ENCODE results near the gene ACO1.
"Not testable (repeated sequence)": the region's sequence is repeated elsewhere in the genome, so short reads cannot be mapped to it uniquely, and the experiment has no call there.

ACO1 gene

GRCh38 chr9:32350682-32351081, 33.8 kb upstream of the ACO1 start:
- no peaks in the 10 kb centered on the region for H3K79me2 ChIP-seq (ENCODE audit: insufficient read depth, low read length)
- H3K4me2 ChIP-seq (ENCODE audit: low read length), result no peak overlapping the region

GRCh38 chr9:32351845-32352244, 32.6 kb upstream of the ACO1 start:
- H3K9me3 ChIP-seq (ENCODE audit: low read length), result no peaks in the 10 kb centered on the region
- no peak overlapping the region for H3K4me2 ChIP-seq (ENCODE audit: low read length)
- no peak for TF ChIP-seq EZH2 (IDR thresholded peaks at IDR 0.05; ENCODE audit: borderline replicate concordance, low read length)
- TF ChIP-seq CTCF (IDR thresholded peaks at IDR 0.05; ENCODE audit: low read length), result no peak
- no peaks in the 10 kb centered on the region for H3F3A ChIP-seq (ENCODE audit: insufficient read depth, low read length)
- H3K4me3 ChIP-seq (ENCODE audit: low read depth, low read length, poor library complexity, severe bottlenecking), result no peak overlapping the region
- H4K20me1 ChIP-seq (ENCODE audit: insufficient read depth, low read length), result no peaks in the 10 kb centered on the region
- no peaks in the 10 kb centered on the region for H3K27me3 ChIP-seq (ENCODE audit: insufficient read depth, low read length)
- no peaks in the 10 kb centered on the region for H3K36me3 ChIP-seq (ENCODE audit: insufficient read depth, low read length)
- H3K79me2 ChIP-seq (ENCODE audit: insufficient read depth, low read length), result no peaks in the 10 kb centered on the region
- H3K9me2 ChIP-seq (ENCODE audit: low read depth, low read length), result no peaks in the 10 kb centered on the region
- no peak overlapping the region for H2AFZ ChIP-seq (ENCODE audit: low read length)
- no peaks in the 10 kb centered on the region for H3K4me1 ChIP-seq (ENCODE audit: insufficient read depth, low read length, severe bottlenecking)
- no peak overlapping the region for H3K27ac ChIP-seq (ENCODE audit: low read depth, low read length, poor library complexity, severe bottlenecking)
- no peak overlapping the region for H3K9ac ChIP-seq (ENCODE audit: low read length)

More at GRCh38 chr9:32350682-32351081, 33.8 kb upstream of the ACO1 start:
- no peaks in the 10 kb centered on the region for H3F3A ChIP-seq (ENCODE audit: insufficient read depth, low read length)
- peak; percentile 45; the same call in 1 of the 2 replicates for TF ChIP-seq CTCF (IDR thresholded peaks at IDR 0.05; ENCODE audit: low read length)
- TF ChIP-seq EZH2 (IDR thresholded peaks at IDR 0.05; ENCODE audit: borderline replicate concordance, low read length), result no peak
- H4K20me1 ChIP-seq (ENCODE audit: insufficient read depth, low read length), result no peaks in the 10 kb centered on the region
- no peak overlapping the region for H3K9ac ChIP-seq (ENCODE audit: low read length)
- no peaks in the 10 kb centered on the region for H3K4me1 ChIP-seq (ENCODE audit: insufficient read depth, low read length, severe bottlenecking)
- no peaks in the 10 kb centered on the region for H3K9me2 ChIP-seq (ENCODE audit: low read depth, low read length)
- H3K9me3 ChIP-seq (ENCODE audit: low read length), result no peaks in the 10 kb centered on the region
- no peaks in the 10 kb centered on the region for H3K27me3 ChIP-seq (ENCODE audit: insufficient read depth, low read length)
- no peak overlapping the region for H3K27ac ChIP-seq (ENCODE audit: low read depth, low read length, poor library complexity, severe bottlenecking)
- H2AFZ ChIP-seq (ENCODE audit: low read length), result no peak overlapping the region
- no peaks in the 10 kb centered on the region for H3K36me3 ChIP-seq (ENCODE audit: insufficient read depth, low read length)
- no peak overlapping the region for H3K4me3 ChIP-seq (ENCODE audit: low read depth, low read length, poor library complexity, severe bottlenecking)

DNA sequence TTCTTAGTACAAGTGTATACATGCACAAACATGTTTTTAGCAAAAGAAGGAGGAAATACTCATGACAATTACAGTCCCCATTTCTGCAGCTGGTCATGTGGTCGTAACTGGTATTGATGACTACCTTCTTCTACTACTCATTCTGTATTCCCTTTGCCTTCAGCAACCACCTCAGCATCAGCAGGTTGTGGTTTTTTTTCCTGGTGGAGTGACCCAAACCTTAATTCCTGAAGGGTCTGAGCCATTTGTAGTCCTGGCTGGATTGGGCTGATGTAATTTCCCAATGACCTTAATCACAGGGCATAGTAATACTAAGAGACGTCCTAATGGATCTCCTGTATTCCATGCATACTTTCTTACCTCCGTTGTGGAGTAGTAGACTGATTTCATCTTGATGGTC, 31.0 kb upstream of the ACO1 start:
- not testable (repeated sequence) for H4K20me1 ChIP-seq (ENCODE audit: insufficient read depth, low read length); H3K27ac ChIP-seq (ENCODE audit: low read depth, low read length, poor library complexity, severe bottlenecking); H3K9ac ChIP-seq (ENCODE audit: low read length); H3F3A ChIP-seq (ENCODE audit: insufficient read depth, low read length); H3K79me2 ChIP-seq (ENCODE audit: insufficient read depth, low read length); H2AFZ ChIP-seq (ENCODE audit: low read length); H3K27me3 ChIP-seq (ENCODE audit: insufficient read depth, low read length); H3K4me3 ChIP-seq (ENCODE audit: low read depth, low read length, poor library complexity, severe bottlenecking); H3K36me3 ChIP-seq (ENCODE audit: insufficient read depth, low read length); H3K4me2 ChIP-seq (ENCODE audit: low read length); H3K9me2 ChIP-seq (ENCODE audit: low read depth, low read length); H3K9me3 ChIP-seq (ENCODE audit: low read length); H3K4me1 ChIP-seq (ENCODE audit: insufficient read depth, low read length, severe bottlenecking)

- Histone ChIP-seq H3K9me2 (ENCODE audit: low read depth, low read length) (no peaks in the 10 kb centered on the region), H3F3A (ENCODE audit: insufficient read depth, low read length) (no peaks in the 10 kb centered on the region), H3K36me3 (ENCODE audit: insufficient read depth, low read length) (no peaks in the 10 kb centered on the region), H4K20me1 (ENCODE audit: insufficient read depth, low read length) (no peaks in the 10 kb centered on the region), H3K79me2 (ENCODE audit: insufficient read depth, low read length) (no peaks in the 10 kb centered on the region), H3K4me3 (ENCODE audit: low read depth, low read length, poor library complexity, severe bottlenecking) (no peak overlapping the region), H2AFZ (ENCODE audit: low read length) (no peak overlapping the region), H3K9ac (ENCODE audit: low read length) (no peak overlapping the region), H3K4me2 (ENCODE audit: low read length) (no peak overlapping the region), H3K27ac (ENCODE audit: low read depth, low read length, poor library complexity, severe bottlenecking) (no peak overlapping the region), H3K9me3 (ENCODE audit: low read length) (no peaks in the 10 kb centered on the region), H3K4me1 (ENCODE audit: insufficient read depth, low read length, severe bottlenecking) (no peaks in the 10 kb centered on the region), H3K27me3 (ENCODE audit: insufficient read depth, low read length) (no peaks in the 10 kb centered on the region)
- TF ChIP-seq CTCF (IDR thresholded peaks at IDR 0.05; ENCODE audit: low read length) (no peak), EZH2 (IDR thresholded peaks at IDR 0.05; ENCODE audit: borderline replicate concordance, low read length) (no peak)
Observed at GRCh38 chr9:32359452-32359851, 25.0 kb upstream of the ACO1 start.

Measured in OCI-LY1 (cell line).